Ureter (tissue), 1 donor: ENCODE measurements around the gene UBB. TPM values are rescaled to one million over a fixed set of nuclear protein-coding genes. Genes with fewer than 3 reads are reported as not detected.

Experiments
- DNase-seq: peaks from one replicate; pipeline ENCODE4 v3.0.0-alpha.2; 2020; ENCODE audit warnings: low spot score
- total RNA-seq: library from RNA; stranded (reverse); gene quantifications from one replicate; pipeline ENCODE4 v1.2.4, GENCODE V29; 2023
- donor health status: DM: yes; HTN: yes; CAD: no.

UBB gene
- total RNA-seq, 1 donor from 2014 or later, result 1,159 TPM

DNA sequence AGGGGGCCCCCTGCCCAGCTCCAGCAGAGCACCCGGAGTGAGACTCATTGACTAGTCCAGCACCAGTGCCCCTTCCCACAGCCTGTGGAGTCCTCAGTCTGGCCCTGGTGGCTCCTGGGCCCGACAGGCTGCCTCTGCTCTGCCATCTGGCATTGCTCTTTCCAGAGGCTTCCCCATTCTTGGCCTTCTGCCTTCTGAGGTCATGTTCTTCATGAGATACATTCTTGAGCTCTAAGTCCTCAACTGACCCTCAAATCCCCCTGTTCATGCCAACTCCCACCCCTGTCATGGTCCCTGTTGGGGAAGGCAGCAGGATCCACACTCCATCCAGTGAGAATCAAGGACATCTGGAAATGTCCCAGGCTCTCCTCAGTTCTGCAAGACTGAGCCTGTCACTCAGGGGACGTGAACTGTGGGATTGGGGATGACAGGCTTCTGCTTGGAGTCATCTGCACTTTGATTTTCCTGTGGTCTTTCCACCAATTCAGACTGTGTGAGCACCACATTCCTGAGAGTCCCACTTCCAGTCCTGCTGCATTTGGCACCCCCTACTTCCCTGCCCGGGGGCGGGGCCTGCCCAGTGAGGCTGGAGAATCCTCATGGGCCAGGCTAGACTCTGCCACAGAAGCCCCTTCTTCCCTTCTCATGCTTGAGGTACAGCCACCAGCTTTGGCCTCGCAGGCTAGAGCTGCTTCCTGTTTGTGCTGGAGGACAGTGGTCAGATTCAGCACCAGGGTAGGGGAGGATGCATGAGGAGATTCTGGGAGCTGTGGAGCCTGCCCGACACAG is 37.2 kb downstream of the UBB start:
- DNase-seq, result no peak

DNA sequence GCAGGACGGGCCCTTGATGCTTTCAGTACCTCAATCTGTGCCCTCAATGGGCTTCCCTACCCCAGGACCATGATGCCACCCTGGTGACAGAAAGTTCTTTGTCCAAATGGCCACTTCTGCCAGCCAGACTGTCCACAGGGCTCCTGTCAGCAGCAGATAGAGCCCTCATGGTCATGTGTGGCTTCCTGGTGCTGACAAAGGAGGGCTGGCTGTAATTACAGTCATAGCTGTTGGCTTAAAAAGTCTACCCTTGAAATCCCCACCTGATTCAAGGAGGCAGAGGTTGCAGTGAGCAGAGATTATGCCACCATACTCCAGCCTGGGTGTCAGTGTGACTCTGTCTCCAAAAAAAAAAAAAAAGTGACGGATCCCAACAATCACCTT is 37.8 kb downstream of the UBB start:
- no peak for DNase-seq

DNA sequence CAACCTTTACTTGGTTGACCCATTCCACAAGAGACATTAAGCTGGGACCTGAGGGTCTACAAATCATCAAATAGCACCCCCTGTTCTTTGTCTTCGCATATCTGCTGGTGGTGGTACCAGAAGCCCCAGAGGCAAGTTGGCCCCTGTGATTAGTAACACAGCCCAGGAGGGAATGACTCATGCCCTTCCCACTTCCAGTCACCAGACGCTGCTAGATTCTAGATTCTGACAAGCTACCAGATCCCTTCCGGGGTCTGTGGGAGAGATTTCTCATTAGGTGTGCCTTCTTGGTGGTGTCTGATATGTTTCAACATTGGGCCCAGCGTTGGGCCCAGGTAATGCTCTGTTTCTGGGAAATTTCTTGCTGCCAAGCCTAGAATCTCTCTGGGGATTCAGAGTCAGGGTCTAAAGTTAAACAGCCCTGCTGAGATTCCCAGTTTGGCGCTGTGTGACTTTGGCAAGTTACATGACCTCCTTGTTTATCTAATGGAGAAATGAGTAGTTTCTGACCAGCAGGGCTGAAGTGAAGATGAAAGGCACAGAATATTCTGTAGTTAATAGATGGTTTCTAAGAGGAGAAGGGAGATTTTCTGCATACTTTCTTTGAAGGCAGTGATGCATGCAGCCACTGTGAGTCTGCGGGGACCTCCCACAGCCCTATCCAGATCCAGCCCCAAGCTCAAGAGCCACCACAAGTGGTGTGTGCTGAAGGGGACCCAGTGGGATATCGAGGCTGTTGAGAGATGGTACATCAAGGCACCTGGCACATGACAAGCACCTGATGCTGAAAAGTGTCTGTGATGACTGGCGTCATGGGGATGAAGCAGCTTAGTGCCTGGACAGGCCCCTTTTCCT is 38.4 kb downstream of the UBB start:
- DNase-seq, result no peak

DNA sequence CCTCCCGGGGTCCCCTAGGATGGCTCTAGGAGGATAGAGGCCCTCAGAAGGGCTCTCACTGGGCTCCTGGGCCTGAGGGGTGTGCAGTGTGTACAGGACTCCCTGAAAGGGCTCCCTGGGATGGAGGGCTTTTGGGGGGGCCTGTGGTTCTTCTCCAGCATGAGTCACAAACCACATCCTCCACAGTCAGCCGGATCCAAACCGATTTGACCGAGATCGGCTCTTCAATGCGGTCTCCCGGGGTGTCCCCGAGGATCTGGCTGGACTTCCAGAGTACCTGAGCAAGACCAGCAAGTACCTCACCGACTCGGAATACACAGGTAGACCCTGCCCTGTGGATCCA is 39.0 kb downstream of the UBB start:
- DNase-seq, result no peak

DNA sequence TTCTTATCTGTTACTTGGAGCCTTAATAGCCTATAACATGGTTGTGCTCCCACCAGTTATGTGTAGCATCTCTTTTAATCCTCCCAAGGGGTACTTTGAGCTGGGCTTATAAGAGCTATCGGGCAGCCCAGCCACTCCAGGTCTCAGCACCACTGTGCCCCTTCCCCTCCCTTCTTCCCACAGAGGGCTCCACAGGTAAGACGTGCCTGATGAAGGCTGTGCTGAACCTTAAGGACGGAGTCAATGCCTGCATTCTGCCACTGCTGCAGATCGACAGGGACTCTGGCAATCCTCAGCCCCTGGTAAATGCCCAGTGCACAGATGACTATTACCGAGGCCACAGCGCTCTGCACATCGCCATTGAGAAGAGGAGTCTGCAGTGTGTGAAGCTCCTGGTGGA is 41.5 kb downstream of the UBB start:
- no peak for DNase-seq

DNA sequence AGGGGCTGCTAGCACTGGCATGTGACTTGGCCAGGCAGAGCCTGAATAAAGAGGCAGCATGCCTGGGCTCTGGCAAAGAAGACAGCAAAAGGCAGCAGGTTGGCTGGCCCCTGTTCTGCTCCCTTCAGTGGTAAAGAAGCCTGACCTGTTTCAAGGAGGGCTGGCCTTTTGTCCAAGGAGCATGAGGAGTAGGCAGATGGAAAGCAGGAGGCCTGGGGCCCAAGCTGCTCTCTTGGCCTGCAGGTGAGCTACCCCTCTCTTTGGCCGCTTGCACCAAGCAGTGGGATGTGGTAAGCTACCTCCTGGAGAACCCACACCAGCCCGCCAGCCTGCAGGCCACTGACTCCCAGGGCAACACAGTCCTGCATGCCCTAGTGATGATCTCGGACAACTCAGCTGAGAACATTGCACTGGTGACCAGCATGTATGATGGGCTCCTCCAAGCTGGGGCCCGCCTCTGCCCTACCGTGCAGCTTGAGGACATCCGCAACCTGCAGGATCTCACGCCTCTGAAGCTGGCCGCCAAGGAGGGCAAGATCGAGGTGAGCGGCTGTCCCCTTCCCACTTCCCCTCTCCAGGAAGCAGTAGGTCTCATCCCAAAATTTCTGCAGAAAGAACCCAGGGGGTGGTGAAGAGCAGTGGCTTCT is 42.5 kb downstream of the UBB start:
- DNase-seq, result no peak

DNA sequence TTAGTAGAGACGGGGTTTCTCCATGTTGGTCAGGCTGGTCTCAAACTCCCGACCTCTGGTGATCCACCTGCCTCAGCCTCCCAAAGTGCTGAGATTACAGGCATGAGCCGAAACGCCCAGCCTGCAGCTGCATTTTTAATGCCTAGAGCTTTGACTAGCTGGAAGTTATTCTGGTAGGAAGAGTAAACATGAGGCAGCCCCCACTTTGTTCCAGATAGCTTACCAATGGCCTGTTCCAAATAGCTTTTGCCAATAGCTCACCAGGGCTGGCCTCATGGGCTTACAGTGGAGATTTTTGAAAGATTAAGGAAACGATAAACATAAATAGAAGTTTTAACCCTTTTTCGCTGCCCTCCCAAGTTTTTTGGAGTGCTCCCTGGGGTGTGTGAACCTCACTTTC is 44.3 kb downstream of the UBB start:
- no peak for DNase-seq

DNA sequence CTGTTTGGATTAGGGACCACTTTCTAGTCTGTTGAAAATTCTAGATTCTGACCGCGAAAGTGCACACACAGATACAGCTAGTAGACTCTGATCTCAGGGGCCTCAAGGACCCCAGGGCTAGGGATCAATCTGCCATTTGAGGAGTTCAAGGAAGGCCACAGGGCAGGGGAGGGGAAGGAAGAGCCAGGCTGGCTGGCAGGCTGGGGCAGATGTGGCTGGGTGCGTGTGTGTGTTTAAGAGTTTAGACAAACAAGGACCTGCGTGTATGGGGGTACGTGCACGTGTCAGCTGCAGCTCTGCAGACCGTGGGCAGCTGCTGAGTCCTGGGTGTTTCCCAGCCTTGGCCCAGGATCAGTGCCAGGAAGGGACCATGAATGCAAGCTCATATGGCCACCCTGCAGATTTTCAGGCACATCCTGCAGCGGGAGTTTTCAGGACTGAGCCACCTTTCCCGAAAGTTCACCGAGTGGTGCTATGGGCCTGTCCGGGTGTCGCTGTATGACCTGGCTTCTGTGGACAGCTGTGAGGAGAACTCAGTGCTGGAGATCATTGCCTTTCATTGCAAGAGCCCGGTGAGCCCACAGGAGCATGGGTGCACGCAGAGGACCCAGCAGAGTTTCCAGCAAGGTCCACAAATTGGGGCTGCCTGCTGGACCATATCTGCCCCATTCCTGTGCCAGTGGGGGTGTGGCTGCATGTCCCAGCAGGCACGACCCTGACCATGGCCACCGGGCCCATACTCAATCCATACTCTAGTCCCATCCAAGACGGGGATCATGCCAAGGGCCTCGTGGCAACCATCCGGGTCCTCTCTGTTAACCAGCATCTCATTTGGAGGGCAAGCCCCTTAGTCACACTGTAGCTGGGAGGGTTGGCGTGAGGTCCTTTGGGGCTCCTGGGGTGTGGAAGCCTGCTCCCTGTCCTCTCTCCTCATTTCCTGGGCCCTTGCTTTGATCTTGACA is 45.1 kb downstream of the UBB start:
- no peak for DNase-seq

DNA sequence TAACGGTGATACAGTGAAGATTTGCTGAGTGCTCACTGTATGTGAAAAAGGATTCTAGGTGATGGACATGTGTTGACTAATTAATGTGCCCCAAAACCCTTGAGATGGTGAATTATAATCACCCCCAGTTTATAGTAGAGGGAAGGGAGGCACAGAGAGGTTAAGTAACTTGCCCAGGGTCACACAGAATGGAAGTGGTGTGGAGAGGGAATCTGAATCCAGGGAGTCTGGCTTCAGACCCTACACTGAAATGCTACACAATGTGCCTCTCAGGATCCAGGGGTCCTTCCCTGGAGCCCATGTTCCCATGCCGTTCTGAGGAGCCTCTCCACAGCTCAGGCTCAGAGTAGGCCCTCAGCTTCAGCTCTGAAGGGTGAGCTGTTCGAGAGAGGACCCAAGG is 46.1 kb downstream of the UBB start:
- DNase-seq, result no peak

DNA sequence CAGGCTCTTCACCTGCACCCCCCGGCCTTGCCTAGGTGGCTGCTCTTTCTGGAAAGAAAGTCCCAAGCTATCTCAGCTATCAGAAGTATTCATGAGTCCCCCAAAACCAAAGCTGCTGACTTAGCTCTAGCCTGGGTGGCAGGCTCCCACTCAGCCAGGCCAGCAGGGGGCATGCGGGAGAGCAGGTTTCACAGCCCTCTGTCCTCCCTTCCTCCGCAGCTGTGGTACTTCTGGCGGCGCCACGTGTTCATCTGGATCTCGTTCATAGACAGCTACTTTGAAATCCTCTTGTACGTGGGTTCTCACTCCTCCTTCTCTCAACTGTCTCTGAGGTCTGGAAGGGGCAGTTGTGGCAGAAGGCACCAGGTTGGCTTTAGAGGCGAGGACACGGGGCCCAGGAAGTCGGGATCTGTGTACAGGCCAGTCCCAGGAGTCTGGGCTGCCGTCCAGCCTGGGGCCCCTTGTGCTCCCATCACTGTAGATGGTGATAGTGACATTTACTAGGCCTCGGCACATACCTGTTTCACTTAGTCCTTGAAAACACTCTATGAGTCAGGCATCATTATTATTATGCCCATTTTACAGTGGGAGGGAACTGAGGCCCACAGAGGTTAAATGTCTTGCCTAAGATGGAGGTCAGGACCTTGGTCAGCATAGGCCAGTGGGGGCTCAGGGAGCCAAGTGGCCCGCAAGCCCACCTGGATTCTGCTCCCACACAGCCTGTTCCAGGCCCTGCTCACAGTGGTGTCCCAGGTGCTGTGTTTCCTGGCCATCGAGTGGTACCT is 47.4 kb downstream of the UBB start:
- DNase-seq, result no peak

DNA sequence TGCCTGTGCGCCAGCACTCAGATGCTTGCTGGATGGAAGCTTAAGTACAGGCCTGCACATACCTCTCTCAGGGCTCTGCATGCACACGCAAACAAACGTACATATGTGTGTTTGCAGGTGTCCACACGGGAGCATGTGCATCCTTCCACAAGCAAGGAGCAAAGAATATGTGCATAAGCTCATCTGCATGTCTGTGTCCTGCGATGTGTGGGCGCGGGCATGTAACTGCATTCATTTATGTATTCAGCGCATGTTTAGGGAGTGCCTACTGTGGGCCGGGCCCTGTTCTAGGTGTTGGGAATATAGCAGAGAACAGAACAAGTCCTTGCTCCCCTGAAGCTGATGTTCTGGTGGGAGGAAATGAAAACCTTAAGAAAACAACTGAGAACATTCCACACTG is 48.2 kb downstream of the UBB start:
- no peak for DNase-seq

DNA sequence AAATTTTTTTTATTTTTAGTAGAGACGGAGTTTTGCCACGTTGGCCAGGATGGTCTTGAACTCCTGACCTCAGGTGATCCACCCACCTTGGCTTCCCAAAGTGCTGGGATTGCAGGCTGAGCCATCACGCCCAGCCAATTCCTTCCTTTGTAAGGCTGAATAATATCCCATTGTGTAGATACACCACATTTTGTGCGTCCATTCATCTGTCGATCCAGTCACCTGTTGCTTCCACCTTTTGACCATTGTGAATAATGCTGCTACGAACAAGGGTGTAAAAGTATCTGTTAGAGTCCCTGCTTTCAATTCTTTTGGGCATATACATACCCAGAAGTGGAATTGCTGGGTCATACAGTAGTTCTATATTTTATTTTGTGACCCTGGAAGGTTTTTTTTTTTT is 49.8 kb downstream of the UBB start:
- DNase-seq, result no peak

DNA sequence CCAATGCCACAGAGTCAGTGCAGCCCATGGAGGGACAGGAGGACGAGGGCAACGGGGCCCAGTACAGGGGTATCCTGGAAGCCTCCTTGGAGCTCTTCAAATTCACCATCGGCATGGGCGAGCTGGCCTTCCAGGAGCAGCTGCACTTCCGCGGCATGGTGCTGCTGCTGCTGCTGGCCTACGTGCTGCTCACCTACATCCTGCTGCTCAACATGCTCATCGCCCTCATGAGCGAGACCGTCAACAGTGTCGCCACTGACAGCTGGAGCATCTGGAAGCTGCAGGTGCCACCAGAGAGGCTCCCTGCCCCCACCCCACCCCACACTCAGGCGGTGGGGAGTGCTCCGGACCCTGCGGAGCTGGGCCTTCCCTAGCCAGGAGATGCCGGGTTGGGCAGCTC is 51.1 kb downstream of the UBB start:
- DNase-seq, result no peak

Other genes starting within 250 kb of the UBB start
- 205 TPM for gene NCOR1, start 165.6 kb upstream of the UBB start, total RNA-seq
- 66.2 TPM for gene PIGL, start 163.9 kb upstream of the UBB start, total RNA-seq
- 44.0 TPM for gene CENPV, start 27.6 kb upstream of the UBB start, total RNA-seq
- gene TRPV2, start 34.5 kb downstream of the UBB start, total RNA-seq, result 13.6 TPM
- 0.49 TPM for gene LRRC75A, start 111.1 kb downstream of the UBB start, total RNA-seq
- 8.1 TPM for gene ZNF287, start 188.1 kb downstream of the UBB start, total RNA-seq